Esophagus muscularis mucosa (tissue), 4 donors: ENCODE measurements around the gene ZNF207.

ENCODE experiments used
- CTCF ChIP-seq, 3 experiments: fragments of 200-600 bp in 2 of 3; fragments of 450-650 bp in 1 of 3; sonication (generic) in 2 of 3; IDR thresholded peaks; one replicate each; pipeline ENCODE4 v1.5.1; 2017 to 2019; ENCODE audit warnings: antibody characterized with exemption in 3 of 3, mild to moderate bottlenecking in 2 of 3, moderate library complexity in 1 of 3
- EP300 ChIP-seq: sonication (generic); formaldehyde crosslinking; IDR thresholded peaks from one replicate; pipeline ENCODE4 v1.6.1; 2017; ENCODE audit warnings: antibody characterized with exemption
- POLR2A ChIP-seq: fragments of 450-650 bp; IDR thresholded peaks from one replicate; pipeline ENCODE4 v1.6.1; 2017; ENCODE audit warnings: antibody characterized with exemption, moderate library complexity, mild to moderate bottlenecking, low read depth
- POLR2AphosphoS5 ChIP-seq, 2 donors: sonication (generic); formaldehyde crosslinking; IDR thresholded peaks; one replicate each; pipeline ENCODE4 v1.6.1; 2017; ENCODE audit warnings: antibody characterized with exemption in 2 of 2

GRCh38 chr17:32302860-32303649, 46.9 kb upstream of the ZNF207 start:
- TF ChIP-seq CTCF (IDR thresholded peaks at IDR 0.05) (no peak), EP300 (no peak), POLR2AphosphoS5 (IDR thresholded peaks at IDR 0.05) (no peak), POLR2A (no peak)
